CD4-positive, alpha-beta T cell treated with Interleukin-15 for 4 hours (primary cell): ENCODE data around the gene NAPSA.
A peak's percentile ranks its signal among the peaks of the same experiment; 100 is the strongest.
"Not testable (repeated sequence)": the region's sequence is repeated elsewhere in the genome, so short reads cannot be mapped to it uniquely, and the experiment has no call there.

Experiments used
- DNase-seq: peaks from one replicate; pipeline ENCODE4 v3.0.0-alpha.2; 2020; ENCODE audit warnings: low spot score

NAPSA gene

DNA sequence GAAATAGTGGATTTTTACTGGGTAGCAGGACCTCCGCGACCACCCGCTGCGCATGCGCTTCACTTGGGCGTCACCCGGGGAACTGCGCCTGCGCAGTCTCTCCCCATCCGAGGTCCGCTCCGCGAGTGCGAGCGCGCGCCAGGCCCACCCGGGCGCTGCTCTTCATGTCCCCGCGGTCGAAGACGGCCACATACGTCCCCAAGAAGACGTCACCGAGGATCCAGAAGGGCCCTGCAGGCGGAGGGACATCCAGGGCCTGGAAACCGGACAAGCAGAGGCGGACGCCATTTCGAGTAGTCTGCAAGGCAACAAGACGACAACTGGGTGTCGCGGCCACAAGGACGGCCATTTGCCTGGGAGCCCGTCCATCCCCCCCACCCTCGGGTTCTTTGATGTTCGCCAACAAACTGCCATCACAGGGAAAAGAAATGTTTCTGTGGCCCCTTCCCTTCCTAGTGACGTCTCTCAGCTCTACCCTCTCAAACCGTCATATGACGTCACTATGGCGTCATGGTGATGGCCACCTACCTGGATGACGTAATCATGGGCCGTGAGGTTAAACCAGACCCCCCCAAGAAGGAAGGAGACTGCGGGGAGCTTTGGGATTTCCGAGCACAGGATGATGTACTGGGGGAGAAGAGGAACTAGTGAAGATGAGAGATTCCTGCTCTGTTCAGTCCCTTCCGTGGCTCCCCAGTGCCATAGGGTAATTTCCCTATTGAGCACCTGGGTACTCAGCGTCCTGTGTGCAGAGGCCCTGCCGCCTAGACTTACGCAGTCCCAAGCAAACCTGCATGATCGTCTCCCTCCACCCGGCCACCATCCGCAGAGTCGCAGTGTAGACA lies 6.7 kb downstream of the NAPSA start:
- DNase-seq: peak; percentile 82

- DNase-seq: peak; percentile 89
Observed at GRCh38 chr19:50357178-50358100, 8.0 kb downstream of the NAPSA start.

- DNase-seq: no peak
Observed at GRCh38 chr19:50356691-50357177, 8.7 kb downstream of the NAPSA start.

- not testable (repeated sequence) for DNase-seq
Observed at GRCh38 chr19:50353487-50353880, 12.0 kb downstream of the NAPSA start.

DNA sequence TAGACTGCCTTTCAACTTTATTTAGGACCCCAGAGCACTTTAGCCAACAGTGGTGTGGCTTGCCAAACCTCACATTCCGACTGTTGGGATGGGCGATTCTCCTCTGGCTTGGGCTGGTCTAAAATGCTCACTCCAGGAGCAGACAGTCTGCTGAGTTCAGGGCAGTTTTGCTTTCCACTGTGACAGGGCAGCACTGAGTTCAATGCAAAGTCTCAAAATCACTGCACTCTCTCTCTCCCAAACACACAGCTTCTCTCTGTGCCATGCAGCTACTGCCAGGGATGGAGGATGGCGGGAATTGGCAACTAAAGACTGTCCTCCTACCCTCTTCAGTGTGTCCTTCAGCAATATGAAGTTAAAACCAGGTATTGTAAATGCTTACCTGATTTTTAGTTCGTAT lies 13.2 kb downstream of the NAPSA start:
- no peak for DNase-seq

- DNase-seq: no peak
Observed at GRCh38 chr19:50349277-50350057, 16.0 kb downstream of the NAPSA start.

GRCh38 chr19:50347089-50347581 lies 18.3 kb downstream of the NAPSA start:
- DNase-seq: not testable (repeated sequence)

DNA sequence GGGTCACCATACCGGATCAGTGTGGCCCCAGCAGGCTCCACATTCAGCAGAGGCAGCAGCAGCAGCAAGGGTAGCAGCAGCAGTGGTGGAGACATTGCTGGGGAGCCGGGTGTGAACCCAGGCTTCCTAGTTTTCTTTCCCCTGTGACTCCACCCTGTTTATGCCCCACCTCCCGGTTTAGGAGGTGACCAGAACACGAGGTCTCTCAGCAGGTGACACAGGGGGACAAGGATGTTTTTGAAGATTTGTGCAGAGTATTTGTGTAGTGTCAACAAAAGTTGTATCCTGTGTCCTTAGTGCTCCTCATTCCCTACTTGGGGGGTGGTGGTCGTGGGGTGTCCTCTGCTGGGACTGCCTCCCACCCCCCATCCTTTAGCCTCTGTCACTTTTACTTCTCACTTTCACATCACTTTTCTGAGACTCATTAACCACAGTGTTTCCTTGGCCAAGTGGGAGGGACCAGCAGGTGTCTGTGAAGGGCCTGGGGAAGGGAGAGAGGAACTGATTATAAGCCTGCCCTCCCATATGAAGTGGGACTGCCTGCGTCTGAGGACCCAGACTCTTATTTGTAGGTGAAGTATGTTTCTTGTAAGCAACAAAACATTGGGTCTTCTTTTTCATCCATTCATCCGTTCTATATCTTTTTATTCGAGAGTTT lies 20.6 kb downstream of the NAPSA start:
- DNase-seq: no peak

- no peak for DNase-seq
Observed at GRCh38 chr19:50341091-50341564, 24.3 kb downstream of the NAPSA start.

GRCh38 chr19:50340331-50340730 lies 25.1 kb downstream of the NAPSA start:
- DNase-seq: no peak

DNA sequence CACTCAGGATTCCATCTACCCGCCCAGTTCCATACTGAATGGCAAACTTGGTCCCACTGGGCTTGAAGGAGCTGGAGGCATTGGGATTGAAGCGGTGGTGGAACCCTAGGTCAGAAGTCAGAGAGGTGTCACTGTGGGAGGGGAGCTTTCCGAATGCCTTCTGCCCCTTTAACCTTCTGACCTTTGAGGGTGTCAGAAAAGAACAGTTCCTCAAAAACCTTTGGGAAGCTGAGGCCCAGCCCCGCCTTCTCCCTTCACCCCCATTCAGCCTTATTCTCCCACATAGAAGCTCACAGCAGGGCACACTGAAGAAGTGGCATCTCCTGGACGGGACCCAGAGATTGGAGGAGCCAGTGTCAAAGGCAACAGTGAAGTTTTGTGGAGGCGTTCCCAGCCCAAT lies 28.4 kb downstream of the NAPSA start:
- not testable (repeated sequence) for DNase-seq

GRCh38 chr19:50334741-50335421 lies 30.6 kb downstream of the NAPSA start:
- DNase-seq: no peak

GRCh38 chr19:50333737-50334617 lies 31.5 kb downstream of the NAPSA start:
- peak; percentile 78 for DNase-seq

- DNase-seq: peak; percentile 88
Observed at GRCh38 chr19:50333235-50333736, 32.2 kb downstream of the NAPSA start.

DNA sequence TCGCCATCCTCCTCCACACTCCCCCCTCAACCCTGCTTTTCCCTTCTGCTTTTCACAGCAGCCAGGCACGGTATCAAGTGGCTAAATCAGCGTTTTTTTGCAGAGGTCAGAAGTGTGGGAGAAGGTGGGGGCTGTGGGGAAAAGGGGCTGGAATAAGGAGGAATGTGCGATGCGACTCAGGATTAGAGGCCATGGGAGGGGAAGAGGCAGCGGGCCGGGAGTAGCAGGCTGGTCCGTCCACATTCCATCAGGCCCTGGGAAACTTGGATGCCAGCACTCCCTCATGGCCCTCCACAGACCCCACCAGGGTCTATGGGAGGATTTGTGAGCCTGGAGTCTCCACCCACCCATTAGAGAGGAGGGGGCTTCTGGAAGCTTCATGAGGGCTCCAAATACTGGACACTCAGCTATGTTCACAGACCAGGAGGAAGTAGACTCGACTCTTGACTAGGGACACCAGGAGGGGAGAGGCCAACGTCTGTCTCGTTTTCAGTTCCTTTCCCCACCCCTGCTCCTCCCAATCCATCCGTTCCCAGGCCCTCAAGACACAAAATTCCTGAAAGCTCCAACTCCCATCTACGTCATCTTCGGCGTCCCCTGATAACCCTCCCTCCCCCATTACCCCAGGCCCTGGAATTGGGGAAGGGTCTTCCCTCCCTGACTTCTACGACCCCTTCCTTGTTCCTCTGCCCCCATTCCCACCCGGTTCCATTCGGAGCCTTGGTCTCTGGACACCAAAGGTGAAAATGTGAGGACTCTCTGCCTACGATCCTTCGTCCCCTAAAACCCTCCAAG lies 33.0 kb downstream of the NAPSA start:
- DNase-seq: no peak

GRCh38 chr19:50331994-50332243 lies 33.5 kb downstream of the NAPSA start:
- no peak for DNase-seq

DNA sequence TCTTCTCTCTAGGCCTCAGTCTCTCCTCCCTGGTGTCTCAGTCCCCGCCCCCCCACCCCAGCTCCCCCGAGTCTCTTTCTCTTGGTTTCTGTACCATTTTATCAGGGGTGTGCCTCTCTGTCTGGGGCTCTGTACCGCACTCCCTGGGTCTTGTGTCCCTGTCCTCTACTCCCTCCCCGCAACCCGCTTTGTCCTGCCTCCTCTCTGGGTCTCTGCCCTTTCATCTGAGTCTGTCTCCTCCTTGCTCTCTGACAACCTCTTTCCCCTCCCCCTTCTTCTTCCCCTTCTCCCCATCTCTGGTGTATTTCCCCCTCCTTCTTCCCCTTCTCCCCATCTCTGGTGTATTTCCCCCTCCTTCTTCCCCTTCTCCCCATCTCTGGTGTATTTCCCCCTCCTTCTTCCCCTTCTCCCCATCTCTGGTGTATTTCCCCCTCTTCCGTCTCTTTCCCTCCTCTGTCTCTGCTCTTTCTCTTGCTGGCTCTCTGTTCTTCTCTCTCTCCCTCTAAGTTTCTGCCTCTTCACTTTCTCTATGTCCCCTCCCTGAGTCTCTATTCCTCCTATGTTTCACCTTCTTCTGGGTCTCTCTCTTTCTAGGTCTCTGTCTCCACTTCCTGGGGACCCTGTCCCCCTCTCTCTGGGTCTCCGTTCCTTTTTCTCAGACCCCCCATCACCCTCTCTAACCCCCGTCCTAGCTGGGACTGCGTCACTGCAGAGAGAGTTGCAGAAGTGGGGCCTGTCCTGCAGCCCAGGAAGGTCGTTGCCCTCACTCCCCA lies 34.0 kb downstream of the NAPSA start:
- DNase-seq: no peak
